GM21717 (cell line): ENCODE measurements around the gene PLSCR1.
"Not testable (repeated sequence)": the region's sequence is repeated elsewhere in the genome, so short reads cannot be mapped to it uniquely, and the experiment has no call there.

ENCODE experiments used
- ATAC-seq: cut with Tn5 transposase; IDR thresholded peaks from one replicate; pipeline ENCODE4 v1.9.1; 2021; ENCODE audit warnings: mild to moderate bottlenecking, moderate library complexity; ENCODE audit not compliant: unreplicated experiment

PLSCR1 gene

DNA sequence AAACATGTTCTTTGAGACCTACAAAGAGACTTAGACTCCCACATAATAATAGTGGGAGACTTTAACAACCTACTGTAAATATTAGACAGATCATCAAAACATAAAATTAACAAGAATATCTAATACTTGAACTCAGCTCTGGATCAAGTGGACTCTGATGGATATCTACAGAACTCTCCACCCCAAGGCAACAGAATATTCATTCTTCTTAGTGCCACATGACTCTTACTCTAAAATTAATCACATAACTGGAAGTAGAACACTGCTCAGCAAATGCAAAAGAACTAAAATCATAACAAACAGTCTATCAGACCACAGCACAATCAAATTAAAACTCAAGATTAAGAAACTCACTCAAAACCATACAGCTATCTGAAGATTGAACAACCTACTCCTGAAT lies 59.1 kb downstream of the PLSCR1 start:
- ATAC-seq, result no peak

- ATAC-seq, result no peak
These were observed 68.2 kb downstream of the PLSCR1 start for GRCh38 chr3:146476094-146476740.

- ATAC-seq, result not testable (repeated sequence)
These were observed 69.4 kb downstream of the PLSCR1 start for GRCh38 chr3:146474976-146475375.

DNA sequence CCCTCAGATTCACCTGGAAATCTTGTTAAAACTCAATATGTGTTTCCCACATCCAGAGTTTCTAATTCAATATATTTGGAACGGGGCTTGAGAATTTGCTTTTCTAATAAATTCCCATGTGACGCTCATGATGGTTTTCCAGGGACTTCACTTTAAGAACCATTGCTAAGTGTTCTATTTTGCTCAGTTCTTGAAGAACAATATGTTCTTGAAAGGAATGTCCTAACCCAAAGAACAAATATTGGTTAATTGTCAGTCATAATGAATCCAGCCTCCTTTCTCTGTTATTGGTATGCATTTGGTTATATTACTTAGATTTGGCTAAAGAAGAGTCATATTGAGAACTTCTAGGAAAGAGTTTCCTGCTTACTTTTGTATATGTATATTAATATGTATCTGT lies 70.7 kb downstream of the PLSCR1 start:
- no peak for ATAC-seq

GRCh38 chr3:146472611-146473010 lies 71.8 kb downstream of the PLSCR1 start:
- no peak for ATAC-seq

GRCh38 chr3:146471012-146471411 lies 73.4 kb downstream of the PLSCR1 start:
- ATAC-seq, result no peak

DNA sequence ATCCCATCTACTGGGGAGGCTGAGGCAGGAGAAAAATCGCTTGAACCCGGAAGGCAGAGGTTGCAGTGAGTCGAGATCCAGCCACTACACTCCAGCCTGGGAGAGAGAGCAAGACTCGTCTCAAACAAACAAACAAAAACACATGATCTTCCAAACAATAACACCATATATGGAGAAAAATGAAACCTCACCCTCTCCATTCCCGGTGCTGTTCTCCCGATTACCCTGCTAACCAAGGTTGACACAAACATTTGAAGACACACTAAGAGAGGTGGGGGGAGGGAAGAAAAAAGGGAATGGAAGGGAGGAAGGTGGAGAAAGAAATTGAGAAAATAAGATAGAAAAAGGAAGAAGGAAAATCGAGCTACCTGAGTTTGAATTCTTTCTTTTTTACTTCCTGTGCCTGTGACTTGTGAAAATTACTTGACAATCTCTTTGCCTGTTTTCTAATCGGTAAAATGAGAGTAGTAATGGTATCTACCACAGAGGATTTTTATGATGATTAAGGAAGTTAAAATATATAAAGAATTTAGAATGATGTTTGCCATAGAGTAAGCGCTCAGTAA lies 73.9 kb downstream of the PLSCR1 start:
- no peak for ATAC-seq

DNA sequence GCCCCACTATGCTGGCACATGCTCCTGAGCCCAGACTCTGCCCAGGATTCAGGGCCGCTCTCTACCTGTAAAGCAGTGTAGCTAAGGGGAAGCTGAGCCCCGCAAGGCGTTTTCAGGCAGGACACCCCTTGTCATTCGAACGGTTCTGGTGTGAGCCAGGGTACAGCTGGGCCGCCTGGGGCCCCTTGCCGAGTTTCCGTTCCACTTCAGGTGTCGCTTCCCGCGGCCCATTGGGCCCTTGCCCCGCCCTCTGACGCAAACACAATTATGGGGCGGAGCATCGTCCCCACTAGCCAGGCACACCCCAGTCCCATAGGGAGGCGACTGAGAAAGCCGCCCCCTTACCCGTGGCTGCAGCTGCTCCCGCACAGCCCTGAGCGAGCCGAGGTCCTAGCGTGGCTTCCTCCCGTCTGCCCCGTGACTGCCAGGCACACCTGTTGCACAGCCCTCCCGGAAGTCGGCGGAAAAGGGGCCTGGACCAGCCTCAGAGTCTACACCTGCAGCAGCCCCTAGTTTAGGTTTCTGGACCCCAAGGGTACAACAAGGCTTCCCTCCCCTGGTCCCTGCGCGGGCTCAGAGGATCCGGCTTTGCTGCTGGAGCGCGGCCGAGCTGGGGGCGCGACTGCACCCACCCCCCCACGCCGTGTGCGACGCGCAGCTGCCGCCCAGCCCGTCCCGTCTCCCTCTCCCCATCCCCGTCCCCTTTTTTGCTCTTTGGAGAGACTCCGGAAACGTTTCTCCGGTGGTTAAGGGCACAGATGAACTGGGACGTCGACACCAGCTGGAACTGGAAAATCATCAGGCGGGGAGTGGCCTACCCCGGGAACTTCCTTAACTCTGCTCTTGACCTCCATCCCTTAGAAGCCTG lies 75.0 kb downstream of the PLSCR1 start, which contains the start of gene PLSCR2:
PLSCR2 (minus strand) TSS at position 412 of the 868 bp plus-strand sequence. CDS start 9,657 bp downstream, outside the sequence.
- peak; percentile 98 for ATAC-seq

DNA sequence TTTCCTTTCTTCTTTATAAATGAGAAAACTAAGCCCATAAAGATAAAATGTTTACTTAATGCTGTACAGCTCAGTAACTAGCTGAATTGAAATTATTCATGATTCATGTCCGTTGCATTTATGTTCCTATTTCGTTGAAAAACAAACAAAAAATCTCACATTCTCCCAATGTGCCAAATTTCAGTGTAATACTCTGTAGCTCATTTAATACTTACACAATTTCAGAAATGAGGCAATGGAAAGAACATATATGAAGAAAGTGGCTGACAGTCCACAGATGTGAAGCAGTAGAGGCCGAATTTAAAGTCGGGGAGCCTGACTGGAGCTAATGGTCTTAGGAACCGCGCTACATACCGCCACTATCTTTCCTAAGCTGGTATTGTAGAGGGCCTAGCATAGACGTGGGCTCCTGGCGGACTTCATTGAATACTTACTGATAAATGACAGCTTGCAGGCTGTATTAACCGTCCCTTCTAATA lies 75.7 kb downstream of the PLSCR1 start:
- no peak for ATAC-seq

DNA sequence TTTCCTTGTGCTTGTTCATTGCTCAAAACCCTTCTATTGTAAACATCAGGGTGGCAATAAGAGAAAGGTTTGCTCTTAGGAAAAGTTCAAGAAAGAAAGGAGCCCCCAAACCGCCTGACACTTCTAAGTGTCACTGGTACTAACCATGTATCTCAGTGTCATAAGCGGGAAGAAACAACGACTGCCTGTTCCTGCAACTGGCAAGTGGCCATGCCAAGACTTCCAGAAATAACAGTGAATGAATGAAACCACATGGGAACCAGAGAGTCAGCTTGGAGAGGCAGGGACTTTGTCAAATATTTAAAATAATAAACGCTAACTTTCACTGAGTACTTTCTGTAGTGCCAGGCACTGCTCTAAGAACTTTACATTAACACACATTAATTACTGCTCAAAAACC lies 76.2 kb downstream of the PLSCR1 start:
- ATAC-seq, result no peak

GRCh38 chr3:146466604-146467003 lies 77.8 kb downstream of the PLSCR1 start:
- ATAC-seq, result no peak

GRCh38 chr3:146465693-146466465 lies 78.5 kb downstream of the PLSCR1 start:
- ATAC-seq, result no peak
